Calu3 (cell line): ENCODE measurements around the gene EYS. TPM values are rescaled to one million over a fixed set of nuclear protein-coding genes. Genes with fewer than 3 reads are reported as not detected.

Experiments used
- BruUV-seq: library from RNA; stranded (reverse); fragments of 400-500 nt; replicated peaks from 2 replicates; lab custom pipeline; 2021; lab: Mats Ljungman, UMichigan
- CTCF ChIA-PET: fragments of 300-600 bp; sonication (Branson Sonifier 250); formaldehyde crosslinking; loops from one replicate; lab custom pipeline; 2022; ENCODE audit warnings: antibody characterized with exemption; lab: Charles Lee
- DNase-seq: peaks from one replicate; pipeline ENCODE4 v3.0.0; 2022
- H3K27ac Mint-ChIP-seq: one replicate; pipeline ENCODE4 v1.8.0; 2022; ENCODE audit warnings: mixed read lengths; ENCODE audit not compliant: unreplicated experiment
- H3K27me3 Mint-ChIP-seq: one replicate; pipeline ENCODE4 v1.8.0; 2022; ENCODE audit warnings: mixed read lengths; ENCODE audit not compliant: unreplicated experiment
- H3K36me3 Mint-ChIP-seq: one replicate; pipeline ENCODE4 v1.8.0; 2022; ENCODE audit warnings: mild to moderate bottlenecking, moderate library complexity, mixed read lengths; ENCODE audit not compliant: insufficient read depth, unreplicated experiment
- H3K4me1 Mint-ChIP-seq: one replicate; pipeline ENCODE4 v1.8.0; 2022; ENCODE audit warnings: mild to moderate bottlenecking, low read depth, mixed read lengths; ENCODE audit not compliant: unreplicated experiment
- H3K4me3 Mint-ChIP-seq: one replicate; pipeline ENCODE4 v1.8.0; 2022; ENCODE audit warnings: mild to moderate bottlenecking, low read depth, moderate library complexity, mixed read lengths; ENCODE audit not compliant: unreplicated experiment
- H3K9me3 Mint-ChIP-seq: one replicate; pipeline ENCODE4 v1.8.0; 2022; ENCODE audit warnings: low read depth, mixed read lengths; ENCODE audit not compliant: unreplicated experiment
- CTCF ChIP-seq: fragments of 200-600 bp; IDR thresholded peaks from one replicate; pipeline ENCODE4 v1.8.0; 2022; ENCODE audit warnings: antibody characterized with exemption; ENCODE audit not compliant: unreplicated experiment
- intact Hi-C: fragments of 100-400 bp; cut with micrococcal nuclease; formaldehyde crosslinking; loops from one replicate; pipeline ENCODE4 v1.10.0; 2022; ENCODE audit not compliant: unreplicated experiment
- total RNA-seq: library from RNA; stranded (reverse); gene quantifications from 2 replicates; pipeline ENCODE4 v1.2.3, GENCODE V29; 2022

EYS gene
- total RNA-seq, 1 experiment from 2014 or later = not detected

- no peak for TF ChIP-seq CTCF
- peaks cover 11% of the 10 kb centered on the region for H3K9me3 Mint-ChIP-seq
- no peaks in the 10 kb centered on the region for H3K27me3 Mint-ChIP-seq
- H3K4me1 Mint-ChIP-seq = no peaks in the 10 kb centered on the region
- no peak for DNase-seq
- BruUV-seq = no TSS peak
- intact Hi-C loops = no loop called here
- H3K36me3 Mint-ChIP-seq = no peaks in the 10 kb centered on the region
- no peak overlapping the region for H3K4me3 Mint-ChIP-seq
- CTCF ChIA-PET = no interaction called here
- H3K27ac Mint-ChIP-seq = no peak overlapping the region
Measured at GRCh38 chr6:65410309-65410708, 296.7 kb downstream of the EYS start.

GRCh38 chr6:65402564-65402963 lies 304.5 kb downstream of the EYS start:
- BruUV-seq = no TSS peak
- peaks cover 11% of the 10 kb centered on the region for H3K9me3 Mint-ChIP-seq
- H3K27me3 Mint-ChIP-seq = no peaks in the 10 kb centered on the region
- H3K4me1 Mint-ChIP-seq = no peaks in the 10 kb centered on the region
- H3K27ac Mint-ChIP-seq = no peak overlapping the region
- no peak overlapping the region for H3K4me3 Mint-ChIP-seq
- no peak for DNase-seq
- H3K36me3 Mint-ChIP-seq = no peaks in the 10 kb centered on the region
- intact Hi-C loops = no loop called here
- CTCF ChIA-PET = no interaction called here
- TF ChIP-seq CTCF = no peak

DNA sequence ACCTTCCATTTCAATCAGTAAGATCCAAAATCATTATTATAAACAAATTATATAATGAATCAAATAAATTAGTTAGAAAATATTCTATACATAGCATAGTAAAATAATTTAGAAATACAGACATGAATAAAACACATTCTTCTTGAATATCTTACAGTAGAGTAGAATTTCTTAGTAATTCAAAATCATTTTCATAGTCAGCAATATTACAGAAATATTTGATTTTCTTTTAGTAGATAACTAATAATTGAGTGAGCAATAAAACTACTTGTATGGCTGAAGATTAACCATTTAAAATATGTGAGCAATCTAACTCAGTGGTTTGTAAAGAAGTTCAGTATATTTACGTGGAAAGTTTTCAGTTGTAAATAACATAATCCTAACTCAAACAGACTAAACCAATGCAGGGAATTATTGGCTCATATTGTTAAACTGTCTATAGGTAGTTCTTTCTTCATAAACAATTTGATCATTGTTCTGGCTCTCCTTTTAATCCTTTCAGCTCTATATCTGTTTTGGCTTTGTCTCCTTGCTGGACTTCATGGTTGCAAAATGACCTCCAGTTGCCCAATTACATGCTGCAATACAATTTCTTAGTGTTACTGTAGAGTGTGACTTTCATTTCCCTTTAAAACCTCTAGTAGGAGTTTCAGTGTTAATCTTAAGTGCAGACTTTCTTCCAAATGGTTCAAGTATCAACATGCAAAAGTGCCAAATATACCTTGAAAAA lies 307.5 kb downstream of the EYS start:
- TF ChIP-seq CTCF = no peak
- no peak overlapping the region for H3K27ac Mint-ChIP-seq
- intact Hi-C loops = no loop called here
- H3K4me1 Mint-ChIP-seq = no peaks in the 10 kb centered on the region
- BruUV-seq = no TSS peak
- H3K36me3 Mint-ChIP-seq = no peaks in the 10 kb centered on the region
- CTCF ChIA-PET = no interaction called here
- DNase-seq = no peak
- no peak overlapping the region for H3K4me3 Mint-ChIP-seq
- peaks cover 15% of the 10 kb centered on the region for H3K9me3 Mint-ChIP-seq
- H3K27me3 Mint-ChIP-seq = no peaks in the 10 kb centered on the region

- Mint-ChIP-seq H3K36me3 (no peaks in the 10 kb centered on the region), H3K9me3 (peaks cover 15% of the 10 kb centered on the region), H3K4me3 (no peak overlapping the region), H3K4me1 (no peaks in the 10 kb centered on the region), H3K27ac (no peak overlapping the region), H3K27me3 (no peaks in the 10 kb centered on the region)
- DNase-seq = no peak
- CTCF ChIA-PET = no interaction called here
- no peak for TF ChIP-seq CTCF
- intact Hi-C loops = no loop called here
- no TSS peak for BruUV-seq
Measured at GRCh38 chr6:65398851-65399250, 308.2 kb downstream of the EYS start.
